Measurements from ENCODE around the gene ZC3H15. TPM values are rescaled to one million over a fixed set of nuclear protein-coding genes. Genes with fewer than 3 reads are reported as not detected.

ZC3H15 gene
- 60.2 and 65.9 TPM in 2 replicates for total RNA-seq

DNA sequence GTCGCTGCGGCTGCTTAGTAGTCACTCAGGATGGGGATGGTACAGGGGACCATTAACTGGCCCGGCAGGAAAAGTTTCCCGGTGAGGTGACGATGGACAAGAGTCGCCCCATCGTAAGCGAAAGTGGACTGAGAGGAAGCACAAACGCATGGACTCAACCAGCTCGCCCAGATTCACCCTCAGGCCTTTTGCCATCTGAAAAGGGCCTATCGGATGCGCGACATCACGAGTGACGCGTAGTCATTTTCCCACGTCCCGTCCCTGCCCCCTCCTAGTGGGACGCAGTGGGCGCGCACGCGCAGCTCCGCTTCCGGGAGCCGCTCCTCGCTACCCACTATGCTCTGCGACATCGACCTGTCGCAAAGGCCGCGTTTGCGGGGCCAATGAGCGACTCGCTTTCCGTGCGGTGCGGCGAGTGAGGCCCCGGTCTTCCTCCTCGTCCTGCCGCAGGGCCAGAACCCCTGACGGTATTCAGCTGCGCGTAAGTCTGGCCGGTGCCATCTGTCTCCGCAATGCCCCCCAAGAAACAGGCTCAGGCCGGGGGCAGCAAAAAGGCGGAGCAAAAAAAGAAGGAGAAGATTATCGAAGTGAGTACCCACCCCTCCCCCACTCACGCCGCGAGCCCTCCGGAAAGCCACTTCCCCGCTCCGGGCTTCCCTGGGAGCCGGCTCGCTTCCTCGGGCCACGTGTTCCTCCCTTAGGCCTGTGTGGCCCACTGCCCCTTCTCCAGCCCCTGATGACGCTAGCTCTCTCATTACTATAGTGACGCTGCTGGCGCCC, at the start of gene ZC3H15:
Gene ZC3H15, plus strand, starts transcription at position 390 of the 780 bp plus-strand sequence. Its CDS starts 123 bp downstream, at position 513.

Other genes with a start within 250 kb of the ZC3H15 start
- 258 and 264 TPM in 2 replicates for gene ITGAV, start 103.8 kb downstream of the ZC3H15 start, total RNA-seq
- gene FAM171B, start 207.8 kb downstream of the ZC3H15 start, total RNA-seq: 19.9 and 29.7 TPM in 2 replicates

All from smooth muscle cell of bladder (primary cell).